Erythroblast (primary cell): ENCODE measurements around the gene ADRB2.

Experiments
- GATA1 ChIP-seq: IDR thresholded peaks from 2 replicates; pipeline ENCODE4 v1.6.1; 2011; ENCODE audit warnings: low read depth, mild to moderate bottlenecking, control low read depth, low read length, moderate library complexity
- POLR2A ChIP-seq: IDR thresholded peaks from 2 replicates; pipeline ENCODE4 v1.6.1; 2011; ENCODE audit warnings: mild to moderate bottlenecking, low read length

DNA sequence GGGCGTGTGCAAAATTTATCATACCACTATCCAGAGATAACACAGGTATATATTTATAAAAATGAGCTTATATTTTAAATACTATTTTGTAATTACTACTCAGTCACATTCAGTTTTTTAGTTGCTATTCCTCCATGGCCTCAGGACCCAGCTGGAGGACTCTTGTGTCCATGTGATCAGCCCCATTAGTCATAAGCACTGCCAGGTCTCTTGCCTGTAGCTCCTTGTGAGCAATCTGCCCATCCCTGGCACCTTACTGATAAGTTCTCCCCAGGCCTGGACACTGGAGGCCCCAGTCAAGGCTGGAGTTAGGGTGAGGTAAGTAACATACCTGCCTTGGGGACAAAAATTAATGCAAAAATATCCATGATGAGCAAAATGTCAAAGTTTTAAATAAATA, 29.5 kb upstream of the ADRB2 start:
- TF ChIP-seq POLR2A (no peak), GATA1 (no peak)
